Measurements from ENCODE around the gene IL20RB.

IL20RB gene

GRCh38 chr3:136919799-136920580, 37.8 kb upstream of the IL20RB start:
- no peak overlapping the region for H3K27ac ChIP-seq
- no peak for TF ChIP-seq CTCF (conservative IDR thresholded peaks at IDR 0.05)

- H3K27ac ChIP-seq = no peak overlapping the region
- no peak for TF ChIP-seq CTCF (conservative IDR thresholded peaks at IDR 0.05)
These were observed 36.7 kb upstream of the IL20RB start for GRCh38 chr3:136920904-136921611.

GRCh38 chr3:136925425-136926190, 32.2 kb upstream of the IL20RB start:
- H3K27ac ChIP-seq = no peak overlapping the region
- no peak for TF ChIP-seq CTCF (conservative IDR thresholded peaks at IDR 0.05)

- no peak for TF ChIP-seq CTCF (conservative IDR thresholded peaks at IDR 0.05)
- no peak overlapping the region for H3K27ac ChIP-seq
These were observed 29.5 kb upstream of the IL20RB start for GRCh38 chr3:136928240-136928639.

- no peak for TF ChIP-seq CTCF (conservative IDR thresholded peaks at IDR 0.05)
- no peak overlapping the region for H3K27ac ChIP-seq
These were observed 27.7 kb upstream of the IL20RB start for GRCh38 chr3:136929977-136930670.

GRCh38 chr3:136931606-136932005, 26.2 kb upstream of the IL20RB start:
- no peak overlapping the region for H3K27ac ChIP-seq
- no peak for TF ChIP-seq CTCF (conservative IDR thresholded peaks at IDR 0.05)

Measured in VCaP (cell line).